Measurements from ENCODE around the gene FSCN2.

Gene FSCN2

GRCh38 chr17:81558941-81559806, 31.0 kb downstream of the FSCN2 start:
- peaks cover 0 to 43% (median 12%) of the 10 kb centered on the region in 4 donors for H3K4me1 ChIP-seq
- H3K4me3 ChIP-seq, result no peak overlapping the region
- TF ChIP-seq, protein P1, sequence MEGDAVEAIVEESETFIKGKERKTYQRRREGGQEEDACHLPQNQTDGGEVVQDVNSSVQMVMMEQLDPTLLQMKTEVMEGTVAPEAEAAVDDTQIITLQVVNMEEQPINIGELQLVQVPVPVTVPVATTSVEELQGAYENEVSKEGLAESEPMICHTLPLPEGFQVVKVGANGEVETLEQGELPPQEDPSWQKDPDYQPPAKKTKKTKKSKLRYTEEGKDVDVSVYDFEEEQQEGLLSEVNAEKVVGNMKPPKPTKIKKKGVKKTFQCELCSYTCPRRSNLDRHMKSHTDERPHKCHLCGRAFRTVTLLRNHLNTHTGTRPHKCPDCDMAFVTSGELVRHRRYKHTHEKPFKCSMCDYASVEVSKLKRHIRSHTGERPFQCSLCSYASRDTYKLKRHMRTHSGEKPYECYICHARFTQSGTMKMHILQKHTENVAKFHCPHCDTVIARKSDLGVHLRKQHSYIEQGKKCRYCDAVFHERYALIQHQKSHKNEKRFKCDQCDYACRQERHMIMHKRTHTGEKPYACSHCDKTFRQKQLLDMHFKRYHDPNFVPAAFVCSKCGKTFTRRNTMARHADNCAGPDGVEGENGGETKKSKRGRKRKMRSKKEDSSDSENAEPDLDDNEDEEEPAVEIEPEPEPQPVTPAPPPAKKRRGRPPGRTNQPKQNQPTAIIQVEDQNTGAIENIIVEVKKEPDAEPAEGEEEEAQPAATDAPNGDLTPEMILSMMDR (IDR thresholded peaks at IDR 0.05), result no peak
- no peaks in the 10 kb centered on the region for H3K27me3 ChIP-seq
- H3K27ac ChIP-seq, result no peak overlapping the region
- no peak for DNase-seq
- intact Hi-C loops (cut with DNase I; ENCODE audit: low total_unique reads), result no loop called here
- H3K9me3 ChIP-seq, result no peaks in the 10 kb centered on the region
- peaks cover 35 to 76% (median 55%) of the 10 kb centered on the region in 3 donors for H3K36me3 ChIP-seq

DNA sequence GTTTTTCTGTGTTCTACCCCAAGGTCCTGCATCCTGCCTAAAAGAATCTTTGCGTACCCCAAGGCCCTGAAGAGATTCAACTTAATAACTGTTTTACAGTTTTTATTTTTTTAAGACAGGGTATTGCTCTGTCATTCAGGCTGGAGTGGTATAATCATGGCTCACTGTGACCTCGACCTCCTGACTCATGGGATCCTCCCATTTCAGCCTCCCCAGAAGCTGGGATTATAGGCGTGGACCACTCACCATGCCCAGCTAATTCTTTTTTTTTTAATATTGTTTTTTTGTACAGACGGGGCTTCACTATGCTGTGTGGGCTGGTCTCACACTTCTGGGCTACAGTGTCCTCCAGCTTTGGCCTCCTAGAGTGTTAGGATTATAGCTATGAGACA, 33.3 kb downstream of the FSCN2 start:
- DNase-seq, result no peak
- Histone ChIP-seq H3K9me3 (no peaks in the 10 kb centered on the region), H3K4me3 (no peak overlapping the region), H3K4me1 (peaks cover 0 to 52% (median 29%) of the 10 kb centered on the region in 4 donors), H3K27ac (peak overlapping the region in 1 of 2 donors; percentile 4), H3K27me3 (no peaks in the 10 kb centered on the region), H3K36me3 (peaks cover 46 to 89% (median 67%) of the 10 kb centered on the region in 3 donors)
- intact Hi-C loops (cut with DNase I; ENCODE audit: low total_unique reads), result no loop called here
- TF ChIP-seq, protein P1 (IDR thresholded peaks at IDR 0.05), result no peak

DNA sequence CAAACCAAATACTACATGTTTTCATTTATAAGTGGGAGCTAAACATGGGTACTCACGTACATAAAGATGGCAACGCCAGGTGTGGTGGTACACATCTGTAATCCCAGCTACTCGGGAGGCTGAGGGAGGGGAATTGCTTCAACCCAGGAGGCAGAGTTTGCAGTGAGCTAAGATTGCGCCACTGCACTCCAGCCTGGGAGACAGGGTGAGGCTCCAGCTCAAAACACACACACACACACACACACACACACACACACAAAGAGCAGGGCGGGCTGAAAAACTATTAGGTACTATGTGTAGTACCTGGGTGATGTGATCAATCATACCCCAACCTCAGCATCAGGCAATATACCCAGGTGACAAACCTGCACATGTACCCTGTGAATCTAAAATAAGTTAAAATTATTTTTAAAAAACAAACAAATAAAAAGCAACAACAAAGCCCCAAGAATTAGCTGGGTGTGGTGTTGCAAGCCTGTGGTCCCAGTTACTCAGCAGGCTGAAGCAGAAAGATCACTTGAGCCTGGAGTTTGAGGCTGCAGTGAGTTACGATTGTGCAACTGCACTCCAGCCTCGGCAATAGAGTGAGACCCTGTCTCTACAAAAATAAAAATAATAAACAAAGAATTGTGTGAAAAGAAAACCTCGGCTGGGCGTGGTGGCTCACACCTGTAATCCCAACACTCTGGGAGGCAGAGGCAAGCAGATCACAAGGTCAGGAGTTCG, 35.8 kb downstream of the FSCN2 start:
- intact Hi-C loops (cut with DNase I; ENCODE audit: low total_unique reads), result no loop called here
- H3K27ac ChIP-seq, result peak overlapping the region; percentile 70 to 79
- no peaks in the 10 kb centered on the region for H3K27me3 ChIP-seq
- no peak for DNase-seq
- TF ChIP-seq, protein P1 (IDR thresholded peaks at IDR 0.05), result no peak
- H3K4me1 ChIP-seq, result peaks cover 0 to 73% (median 50%) of the 10 kb centered on the region in 4 donors
- H3K9me3 ChIP-seq, result no peaks in the 10 kb centered on the region
- peak overlapping the region; percentile 8 to 21 for H3K4me3 ChIP-seq
- peaks cover 45 to 78% (median 54%) of the 10 kb centered on the region in 3 donors for H3K36me3 ChIP-seq

DNA sequence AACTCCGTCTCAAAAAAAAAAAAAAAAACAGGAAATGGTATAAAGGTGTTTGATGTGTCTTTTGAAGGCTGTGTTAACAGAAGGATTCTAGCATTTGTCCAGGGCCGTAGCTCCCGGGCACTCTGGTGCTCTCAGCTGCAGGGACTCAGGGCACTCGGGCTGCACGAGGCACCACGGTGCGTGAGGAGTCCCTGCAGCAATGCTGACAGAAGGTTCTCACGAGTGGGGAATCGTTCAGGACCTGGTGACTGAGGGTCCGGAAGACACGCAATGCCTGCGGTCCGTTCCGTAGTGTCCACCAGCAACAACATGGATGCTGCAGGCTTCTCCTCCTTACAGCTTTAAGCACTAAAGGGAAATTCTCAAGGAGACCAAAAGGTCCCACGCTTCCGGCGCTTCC, 36.6 kb downstream of the FSCN2 start:
- DNase-seq, result no peak
- intact Hi-C loops (cut with DNase I; ENCODE audit: low total_unique reads), result no loop called here
- peaks cover 48 to 78% (median 57%) of the 10 kb centered on the region in 3 donors for H3K36me3 ChIP-seq
- H3K27me3 ChIP-seq, result no peaks in the 10 kb centered on the region
- H3K4me3 ChIP-seq, result peak overlapping the region; percentile 8 to 21
- H3K4me1 ChIP-seq, result peaks cover 0 to 76% (median 49%) of the 10 kb centered on the region in 4 donors
- TF ChIP-seq, protein P1 (IDR thresholded peaks at IDR 0.05), result no peak
- no peaks in the 10 kb centered on the region for H3K9me3 ChIP-seq
- peak overlapping the region; percentile 70 to 79 for H3K27ac ChIP-seq

DNA sequence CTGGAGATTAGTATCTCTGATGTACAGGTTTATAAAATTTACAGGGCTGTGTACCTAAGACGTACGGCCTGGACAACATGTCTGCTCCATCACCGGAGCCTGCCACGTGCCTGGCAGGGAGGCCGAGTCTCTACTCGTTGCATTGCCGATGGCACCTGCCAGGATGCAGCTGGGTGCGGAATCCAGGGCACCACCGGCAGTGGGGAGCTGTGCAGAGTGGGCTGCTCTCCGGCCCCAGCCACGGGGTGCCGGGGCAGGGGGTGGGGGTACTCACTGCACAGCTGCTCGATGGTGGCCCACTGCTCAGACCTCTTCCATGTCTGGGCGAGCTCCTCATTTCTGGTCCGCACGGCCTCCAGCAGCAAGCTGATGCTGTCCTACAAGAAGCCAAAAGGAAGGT, 37.1 kb downstream of the FSCN2 start:
- Histone ChIP-seq H3K4me3 (peak overlapping the region in 1 of 2 donors; percentile 21), H3K27me3 (no peaks in the 10 kb centered on the region), H3K4me1 (peaks cover 0 to 76% (median 49%) of the 10 kb centered on the region in 4 donors), H3K9me3 (no peaks in the 10 kb centered on the region), H3K27ac (peak overlapping the region; percentile 70 to 79), H3K36me3 (peaks cover 52 to 78% (median 57%) of the 10 kb centered on the region in 3 donors)
- TF ChIP-seq, protein P1 (IDR thresholded peaks at IDR 0.05), result no peak
- DNase-seq, result no peak
- intact Hi-C loops (cut with DNase I; ENCODE audit: low total_unique reads), result no loop called here
